Breast epithelium (tissue), 4 donors: ENCODE data around the gene SPRED2. TPM values are rescaled to one million over a fixed set of nuclear protein-coding genes. Genes with fewer than 3 reads are reported as not detected.
A peak's percentile ranks its signal among the peaks of the same experiment; 100 is the strongest.

ENCODE experiments used
- DNase-seq, 2 donors: peaks; one replicate each; pipeline ENCODE4 v3.0.0-alpha.2; 2019; ENCODE audit warnings: low spot score in 2 of 2
- H3K27ac ChIP-seq, 2 donors: fragments of 200-600 bp; sonication (generic) in 1 of 2; one replicate each; pipeline ENCODE4 v1.5.1; 2016 to 2019; ENCODE audit warnings: mild to moderate bottlenecking in 1 of 2
- H3K27me3 ChIP-seq, 2 donors: fragments of 200-600 bp; sonication (generic) in 1 of 2; one replicate each; pipeline versions ENCODE4 v1.5.1 to v1.6.0; 2017 to 2019; ENCODE audit warnings: control low read depth in 1 of 2, mild to moderate bottlenecking in 1 of 2
- H3K36me3 ChIP-seq: fragments of 200-600 bp; one replicate; pipeline ENCODE4 v1.5.1; 2019
- H3K4me1 ChIP-seq, 2 donors: fragments of 200-600 bp; sonication (generic); one replicate each; pipeline ENCODE4 v1.5.1; 2016 to 2019; ENCODE audit warnings: control low read depth in 1 of 2
- H3K4me3 ChIP-seq, 3 donors: fragments of 200-600 bp; sonication (generic); 1 replicate in 2 of 3; 2 replicates in 1 of 3; pipeline ENCODE4 v1.5.1; 2016 to 2019; ENCODE audit warnings: mild to moderate bottlenecking in 3 of 3, moderate library complexity in 2 of 3
- H3K9me3 ChIP-seq, 2 donors: fragments of 200-600 bp; sonication (generic) in 1 of 2; one replicate each; pipeline ENCODE4 v1.5.1; 2016 to 2019; ENCODE audit warnings: control low read depth in 1 of 2
- CTCF ChIP-seq, 3 donors: fragments of 450-650 bp; IDR thresholded peaks; one replicate each; pipeline ENCODE4 v1.5.1; 2016 to 2017; ENCODE audit warnings: antibody characterized with exemption in 3 of 3, mild to moderate bottlenecking in 3 of 3, moderate library complexity in 3 of 3
- POLR2A ChIP-seq: fragments of 450-650 bp; IDR thresholded peaks from one replicate; pipeline ENCODE4 v1.6.1; 2016; ENCODE audit warnings: antibody characterized with exemption, mild to moderate bottlenecking, moderate library complexity
- POLR2AphosphoS5 ChIP-seq, 3 donors: sonication (generic); formaldehyde crosslinking; IDR thresholded peaks; one replicate each; pipeline ENCODE4 v1.6.1; 2017; ENCODE audit warnings: antibody characterized with exemption in 3 of 3
- intact Hi-C: fragments of 100-400 bp; cut with DNase I; formaldehyde crosslinking; loops from one replicate; pipeline ENCODE4 v1.15.1; 2023; ENCODE audit warnings: low total_unique reads
- total RNA-seq, 3 donors: library from RNA; depleted of rRNA; stranded (reverse); fragments of >200 nt; gene quantifications; one replicate each; pipeline ENCODE4 v1.1.0, GENCODE V29; 2016

SPRED2 gene
- total RNA-seq, 3 donors from 2014 or later = 14.6 to 25.2 (median 25.2) TPM

- Histone ChIP-seq H3K27ac (no peak overlapping the region), H3K36me3 (no peaks in the 10 kb centered on the region), H3K27me3 (no peaks in the 10 kb centered on the region), H3K4me1 (peaks cover 15 to 22% of the 10 kb centered on the region in 2 donors), H3K4me3 (no peak overlapping the region), H3K9me3 (no peaks in the 10 kb centered on the region)
- intact Hi-C loops = no loop called here
- DNase-seq = no peak
- no peak for TF ChIP-seq POLR2A
- no peak for TF ChIP-seq CTCF (IDR thresholded peaks at IDR 0.05)
- TF ChIP-seq POLR2AphosphoS5 (IDR thresholded peaks at IDR 0.05) = no peak
Measured at GRCh38 chr2:65379721-65380171, 52.7 kb downstream of the SPRED2 start.

- intact Hi-C loops = no loop called here
Measured at GRCh38 chr2:65379223-65379622, 53.2 kb downstream of the SPRED2 start.

GRCh38 chr2:65378290-65378689 lies 54.1 kb downstream of the SPRED2 start:
- Histone ChIP-seq H3K4me3 (no peak overlapping the region), H3K9me3 (no peaks in the 10 kb centered on the region), H3K36me3 (no peaks in the 10 kb centered on the region), H3K4me1 (peaks cover 12 to 13% of the 10 kb centered on the region in 2 donors), H3K27me3 (no peaks in the 10 kb centered on the region), H3K27ac (peak overlapping the region; percentile 17 to 73)
- intact Hi-C loops = no loop called here
- no peak for DNase-seq
- TF ChIP-seq POLR2A = no peak
- TF ChIP-seq CTCF (IDR thresholded peaks at IDR 0.05) = no peak
- TF ChIP-seq POLR2AphosphoS5 (IDR thresholded peaks at IDR 0.05) = no peak

More at GRCh38 chr2:65379223-65379622, 53.2 kb downstream of the SPRED2 start:
- Histone ChIP-seq H3K4me1 (peaks cover 15 to 18% of the 10 kb centered on the region in 2 donors), H3K9me3 (no peaks in the 10 kb centered on the region), H3K27ac (no peak overlapping the region), H3K36me3 (no peaks in the 10 kb centered on the region), H3K4me3 (no peak overlapping the region), H3K27me3 (no peaks in the 10 kb centered on the region)
- TF ChIP-seq POLR2AphosphoS5 (IDR thresholded peaks at IDR 0.05) (no peak), POLR2A (no peak), CTCF (IDR thresholded peaks at IDR 0.05) (no peak)
- no peak for DNase-seq

- DNase-seq = no peak
- TF ChIP-seq CTCF (IDR thresholded peaks at IDR 0.05) (no peak), POLR2AphosphoS5 (IDR thresholded peaks at IDR 0.05) (no peak), POLR2A (no peak)
- Histone ChIP-seq H3K4me3 (no peak overlapping the region), H3K9me3 (no peaks in the 10 kb centered on the region), H3K36me3 (no peaks in the 10 kb centered on the region), H3K4me1 (peaks cover 7 to 10% of the 10 kb centered on the region in 2 donors), H3K27me3 (no peaks in the 10 kb centered on the region), H3K27ac (peak overlapping the region; percentile 17 to 73)
- intact Hi-C loops = no loop called here
Measured at GRCh38 chr2:65377556-65378192, 54.7 kb downstream of the SPRED2 start.

GRCh38 chr2:65375723-65376122 lies 56.7 kb downstream of the SPRED2 start:
- Histone ChIP-seq H3K9me3 (no peaks in the 10 kb centered on the region), H3K27me3 (no peaks in the 10 kb centered on the region), H3K36me3 (no peaks in the 10 kb centered on the region), H3K27ac (peak overlapping the region in 1 of 2 donors; percentile 10), H3K4me1 (peaks cover 0 to 7% of the 10 kb centered on the region in 2 donors), H3K4me3 (no peak overlapping the region)
- no peak for TF ChIP-seq CTCF (IDR thresholded peaks at IDR 0.05)
- no peak for TF ChIP-seq POLR2AphosphoS5 (IDR thresholded peaks at IDR 0.05)
- no peak for TF ChIP-seq POLR2A
- intact Hi-C loops = no loop called here
- no peak for DNase-seq
